HG03066 (cell line): ENCODE data around the gene SEMA3D.
A peak's percentile ranks its signal among the peaks of the same experiment; 100 is the strongest.

Source experiments
- ATAC-seq: cut with Tn5 transposase; IDR thresholded peaks from one replicate; pipeline ENCODE4 v1.9.1; 2021; ENCODE audit warnings: low read depth; ENCODE audit not compliant: unreplicated experiment

The SEMA3D gene

DNA sequence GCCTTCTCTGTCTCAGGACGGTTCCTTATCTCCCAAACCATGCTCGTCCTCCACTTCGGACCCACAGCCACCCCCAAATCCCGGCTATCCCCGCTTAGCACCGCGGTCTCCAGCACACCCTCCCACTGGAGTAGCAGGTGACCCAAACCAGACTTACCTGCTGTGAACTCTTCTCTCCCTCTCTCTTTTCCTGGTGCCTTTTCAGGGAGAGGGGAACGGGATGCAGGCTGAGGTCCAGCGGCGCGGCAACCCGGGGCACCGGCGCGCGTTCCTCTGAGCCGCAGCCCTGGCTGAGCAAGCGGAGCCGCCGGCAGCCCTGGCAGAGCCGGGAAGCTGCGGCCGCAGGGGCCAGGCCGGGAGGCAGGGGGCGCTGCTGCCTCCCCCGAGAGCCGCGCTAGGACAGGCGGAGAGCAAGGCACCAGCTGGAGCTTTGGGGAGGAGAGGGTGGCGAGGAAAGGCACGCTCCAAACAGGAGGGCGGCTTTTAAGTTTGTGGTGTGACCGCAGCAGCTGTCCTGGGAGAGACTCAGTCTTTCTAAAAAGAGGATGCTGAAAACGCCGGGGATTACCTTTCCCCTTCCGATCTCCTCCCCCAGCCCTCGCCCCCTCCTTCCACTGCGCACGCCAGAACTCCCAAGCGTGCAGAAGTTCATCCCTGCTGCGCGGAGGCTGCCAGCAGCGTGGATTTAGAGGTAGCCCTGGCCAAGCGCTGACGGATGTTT, at the start of gene SEMA3D:
Gene SEMA3D (minus strand): TSS at position 536 of the 721 bp plus-strand sequence. CDS start 65,165 bp downstream, outside the sequence.
- peak; percentile 88 for ATAC-seq

DNA sequence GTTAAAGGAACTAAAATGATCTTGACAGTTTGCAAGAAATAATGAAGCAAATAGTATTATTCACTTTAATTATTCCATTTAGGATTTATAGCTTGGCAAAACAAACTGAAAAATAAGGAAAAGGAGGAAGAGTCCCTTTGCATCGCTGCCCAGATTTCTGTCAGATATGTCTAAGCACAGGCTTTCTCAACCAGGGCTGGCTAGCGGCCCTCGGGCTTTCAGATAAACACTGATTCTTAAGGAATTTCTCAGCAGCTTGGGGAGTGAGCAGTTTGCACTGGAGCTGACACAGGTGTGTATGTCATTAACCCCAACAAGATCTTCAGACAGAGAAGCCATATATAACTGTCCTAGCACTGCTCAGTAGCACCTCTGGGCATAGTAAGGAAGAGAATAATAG, 47.9 kb upstream of the SEMA3D start:
- no peak for ATAC-seq

DNA sequence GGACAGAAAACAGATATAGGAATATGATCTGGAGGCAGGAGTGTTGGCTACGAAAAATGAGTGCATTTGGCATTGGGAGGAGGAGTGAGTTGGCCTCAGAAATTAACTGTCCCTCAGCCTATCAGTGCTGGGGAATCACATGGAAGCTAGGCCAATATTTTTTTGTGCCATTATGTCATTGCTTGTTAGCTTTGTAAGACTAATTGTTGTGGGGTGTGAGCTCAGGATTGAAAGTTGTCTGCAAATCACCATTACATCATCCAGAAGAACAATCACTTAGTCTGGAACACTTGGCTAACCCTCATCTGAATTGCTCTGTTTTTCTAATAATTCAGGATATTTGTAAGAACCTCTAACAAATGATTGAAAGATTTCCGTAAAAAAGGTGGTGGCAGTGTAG, 45.2 kb upstream of the SEMA3D start:
- no peak for ATAC-seq

DNA sequence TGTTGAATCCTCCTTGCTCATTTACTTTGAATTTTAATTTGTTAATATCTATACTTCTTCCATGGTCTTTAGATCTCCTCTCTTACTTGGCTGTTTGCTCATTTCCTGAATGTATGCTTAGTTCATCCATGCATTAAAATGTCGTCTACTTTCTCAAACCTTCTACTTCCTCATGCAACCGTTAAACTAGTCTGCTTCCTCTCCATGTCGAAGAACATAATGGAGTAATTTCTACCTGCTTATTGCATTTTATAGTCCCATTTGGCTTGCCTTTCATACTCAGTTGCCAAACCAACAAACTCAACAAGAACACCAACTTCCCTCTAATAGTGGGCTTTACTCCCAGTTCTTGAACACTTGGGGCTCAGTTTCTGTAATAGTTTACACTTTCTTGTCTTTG, 43.8 kb upstream of the SEMA3D start:
- no peak for ATAC-seq

DNA sequence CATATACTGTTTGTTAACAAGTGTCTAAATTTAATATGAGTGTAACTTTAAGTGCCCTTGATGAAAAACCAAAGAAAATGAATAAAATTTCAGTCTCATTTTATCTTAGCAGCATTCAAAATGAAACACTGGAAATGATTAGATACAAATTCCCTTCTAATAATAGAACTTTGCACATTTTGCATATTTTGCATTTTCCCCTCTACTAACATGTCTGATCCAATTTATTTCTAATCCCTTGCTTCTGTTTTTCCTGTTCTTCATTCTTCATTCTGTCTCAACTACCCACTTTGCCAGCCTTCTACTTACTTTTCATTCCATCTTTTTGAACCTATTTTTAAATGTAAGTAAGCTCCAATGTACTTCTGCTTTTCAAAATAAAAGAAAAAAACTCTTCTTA, 42.7 kb upstream of the SEMA3D start:
- ATAC-seq, result no peak

DNA sequence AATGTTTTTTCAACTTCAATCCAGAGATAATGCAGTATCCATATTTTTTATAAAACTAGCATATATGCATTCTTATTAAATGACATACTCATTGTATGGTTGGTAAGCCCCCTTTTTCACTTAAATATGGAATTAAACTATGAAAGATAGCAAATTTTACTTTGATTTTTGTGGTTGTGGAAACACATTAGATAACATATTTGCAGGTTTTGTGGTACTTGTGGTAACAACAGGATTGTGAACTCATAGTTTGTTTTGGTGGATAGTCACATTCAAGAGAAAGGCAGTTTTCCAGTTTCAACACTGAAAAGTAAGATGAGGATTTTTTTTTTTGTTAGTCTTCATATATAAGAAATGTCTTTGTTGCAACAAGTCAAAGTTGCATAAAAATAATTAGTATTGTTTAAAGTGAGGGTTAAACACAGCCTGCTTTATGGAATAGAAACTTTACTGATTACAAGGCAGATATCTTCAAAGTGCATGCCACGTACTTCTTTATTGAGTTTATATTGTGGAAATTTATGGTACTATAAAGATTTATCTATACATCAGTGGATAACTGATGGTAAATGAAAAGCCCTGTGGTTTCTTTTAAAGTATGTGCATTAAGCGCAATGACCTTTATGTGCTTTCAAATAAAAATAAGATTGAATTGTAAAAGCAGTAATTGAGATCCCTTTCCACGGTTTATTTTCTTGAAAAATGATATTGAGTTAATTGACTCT, 39.7 kb upstream of the SEMA3D start:
- ATAC-seq, result no peak

DNA sequence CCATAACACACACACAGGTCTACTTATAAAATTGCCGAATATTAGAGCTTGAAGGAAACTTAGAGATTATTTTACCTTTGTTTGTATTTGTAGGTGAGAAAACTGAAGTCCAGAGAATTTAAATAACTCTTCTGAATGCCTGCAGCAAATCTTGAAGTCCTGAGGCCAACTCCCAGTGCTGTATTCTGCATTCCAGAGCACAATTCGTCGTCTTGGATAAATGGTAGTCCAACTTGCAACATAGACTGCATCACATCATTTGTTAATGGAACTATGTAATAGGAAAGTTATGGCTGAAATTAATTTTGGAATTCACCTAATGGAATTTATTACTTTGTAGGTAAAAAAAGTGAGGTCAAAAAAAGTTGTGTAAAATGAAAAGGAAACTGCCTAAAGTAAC, 37.3 kb upstream of the SEMA3D start:
- no peak for ATAC-seq

DNA sequence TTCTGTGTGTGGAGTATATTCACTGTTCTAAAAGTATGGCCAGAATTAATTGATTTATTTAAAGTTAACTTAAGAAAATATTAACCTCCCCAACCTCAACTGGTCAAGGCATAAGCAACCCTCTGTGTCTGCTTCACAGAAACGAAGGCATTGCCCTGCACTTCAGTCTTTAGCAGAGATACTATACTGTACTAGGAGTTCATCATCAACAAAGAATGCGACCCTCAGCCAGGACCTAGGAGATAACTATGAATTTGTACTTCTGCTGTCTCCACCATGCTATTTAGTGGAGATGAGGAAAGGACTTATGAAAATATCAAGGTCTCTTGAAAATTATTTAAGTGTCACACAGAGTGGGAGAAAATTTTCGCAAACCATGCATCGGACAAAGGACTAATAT, 35.7 kb upstream of the SEMA3D start:
- no peak for ATAC-seq

DNA sequence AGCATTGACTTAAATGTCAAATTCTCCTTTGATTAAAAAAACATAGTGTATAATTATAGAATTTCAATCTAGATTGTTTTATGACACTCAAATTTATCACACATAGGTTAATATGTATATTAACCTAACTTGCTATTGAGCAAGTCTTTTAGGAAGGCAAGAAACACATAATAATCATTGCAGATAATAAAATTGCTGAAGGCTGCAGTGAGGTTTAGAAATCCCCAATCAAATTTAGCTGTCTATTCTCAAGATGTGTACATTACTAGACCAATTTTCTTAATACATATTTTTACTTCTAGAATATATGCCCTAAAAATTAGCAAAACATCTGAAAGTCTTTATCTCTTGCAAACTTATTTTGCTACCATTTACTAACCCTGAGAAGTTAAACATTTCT, 34.9 kb upstream of the SEMA3D start:
- ATAC-seq, result no peak

DNA sequence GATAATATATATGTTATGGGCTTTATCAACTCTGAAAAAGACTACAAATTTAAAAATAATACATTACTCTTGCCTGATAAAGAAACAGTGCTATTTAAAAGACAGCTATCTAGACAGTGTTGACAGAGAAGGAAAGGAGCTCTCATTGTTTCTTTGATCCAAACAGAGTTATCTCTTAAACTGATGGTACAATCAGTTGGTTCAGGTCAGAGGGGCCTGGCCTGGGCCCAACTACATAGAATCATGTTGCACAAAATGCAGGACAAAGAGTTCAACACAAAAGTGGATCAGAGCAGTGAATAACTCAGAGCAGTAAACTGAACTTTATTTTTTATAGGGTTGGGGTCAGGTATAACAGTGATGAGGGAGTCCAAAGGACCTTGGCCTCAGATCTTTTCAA, 33.8 kb upstream of the SEMA3D start:
- no peak for ATAC-seq

DNA sequence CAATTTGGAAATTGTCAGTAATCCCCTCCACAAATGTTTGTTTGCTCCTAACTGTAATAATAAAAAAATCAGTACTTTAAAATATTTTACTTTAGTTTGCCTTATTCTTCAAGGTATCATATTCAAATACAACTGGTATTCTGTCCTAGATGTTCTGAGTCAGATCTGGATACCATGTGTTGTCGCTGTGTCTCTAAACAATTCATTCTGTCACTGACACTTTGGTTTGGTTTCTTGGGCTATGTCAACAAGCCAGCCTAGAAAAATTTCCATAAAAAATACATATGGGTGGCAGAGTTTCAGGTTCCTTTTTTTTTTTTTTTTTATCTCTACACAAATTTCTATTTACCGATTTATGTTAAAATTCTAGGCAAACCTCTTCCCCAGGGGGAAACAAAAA, 33.2 kb upstream of the SEMA3D start:
- ATAC-seq, result no peak

DNA sequence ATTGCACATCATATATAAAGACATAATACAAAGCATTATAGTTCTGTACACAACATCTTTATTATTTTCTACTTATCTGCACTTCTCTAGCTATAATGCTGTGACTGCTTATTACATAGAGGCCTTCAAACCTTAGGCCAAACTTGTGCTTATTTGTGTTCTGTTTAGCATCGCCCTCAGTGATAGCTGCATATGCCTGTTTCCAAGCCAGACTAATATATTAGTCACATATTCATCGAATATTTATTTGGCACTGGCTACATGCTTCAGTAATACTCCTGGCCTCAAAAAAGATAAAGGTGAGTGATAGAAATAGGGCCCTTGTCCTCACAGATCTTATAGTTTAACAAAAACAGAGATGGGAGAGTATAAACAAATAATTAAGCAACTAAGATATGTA, 30.2 kb upstream of the SEMA3D start:
- no peak for ATAC-seq

DNA sequence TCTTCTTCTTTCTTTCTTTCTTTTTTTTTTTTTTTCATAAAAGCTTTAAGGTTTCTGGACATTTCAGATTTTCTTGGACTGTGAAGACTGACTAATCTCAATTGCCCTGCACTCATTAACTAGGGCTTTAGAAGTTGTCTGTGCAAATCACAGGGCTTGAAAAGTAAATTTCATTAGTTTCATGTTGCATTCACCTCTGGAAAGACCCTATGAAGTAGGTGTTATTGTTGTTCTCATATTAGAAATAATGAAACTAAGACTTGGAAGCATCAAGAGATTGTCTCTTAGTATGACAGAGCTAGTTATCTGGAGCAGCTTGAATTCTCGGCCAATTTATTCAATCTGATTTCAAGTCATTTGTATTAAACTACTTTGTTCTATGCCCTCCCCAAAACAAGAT, 28.2 kb upstream of the SEMA3D start:
- ATAC-seq, result no peak

DNA sequence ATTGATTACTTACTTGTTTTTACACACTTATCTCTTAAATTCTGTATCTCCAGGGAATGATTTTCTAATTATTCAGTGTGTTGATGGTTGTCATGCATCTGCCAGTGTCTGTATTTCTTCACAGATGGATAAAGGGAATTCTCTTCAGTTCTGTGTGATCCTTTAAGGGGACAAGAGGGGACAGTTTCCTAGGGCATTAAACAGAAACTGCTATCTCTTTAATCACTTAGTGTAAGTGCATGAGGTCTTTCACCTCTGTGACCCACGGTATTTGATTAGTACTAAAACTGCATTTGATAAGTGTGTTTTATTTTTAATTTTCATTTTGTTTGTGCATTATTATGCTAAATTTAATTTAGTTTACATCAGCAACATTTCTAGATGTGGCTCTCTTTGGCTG, 26.6 kb upstream of the SEMA3D start:
- no peak for ATAC-seq

DNA sequence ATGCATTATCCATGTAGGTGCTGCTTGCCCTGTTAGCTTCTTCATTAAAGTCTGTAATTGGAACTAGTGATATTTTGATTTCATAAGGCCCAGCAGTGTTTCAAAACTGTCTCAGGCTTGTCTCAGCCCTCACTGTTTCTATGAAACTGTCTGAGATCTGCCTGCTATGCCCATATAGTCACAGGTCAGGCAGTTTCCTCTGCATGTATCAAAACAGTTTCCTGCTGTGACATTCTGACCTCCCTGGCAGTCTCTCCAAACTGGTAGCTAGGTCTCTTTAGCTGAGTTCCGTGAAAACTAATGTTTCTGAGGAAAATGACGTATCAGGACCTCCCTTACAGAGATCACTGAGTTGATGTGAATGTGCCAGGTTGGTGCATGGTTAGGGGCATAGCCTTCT, 18.9 kb upstream of the SEMA3D start:
- no peak for ATAC-seq

DNA sequence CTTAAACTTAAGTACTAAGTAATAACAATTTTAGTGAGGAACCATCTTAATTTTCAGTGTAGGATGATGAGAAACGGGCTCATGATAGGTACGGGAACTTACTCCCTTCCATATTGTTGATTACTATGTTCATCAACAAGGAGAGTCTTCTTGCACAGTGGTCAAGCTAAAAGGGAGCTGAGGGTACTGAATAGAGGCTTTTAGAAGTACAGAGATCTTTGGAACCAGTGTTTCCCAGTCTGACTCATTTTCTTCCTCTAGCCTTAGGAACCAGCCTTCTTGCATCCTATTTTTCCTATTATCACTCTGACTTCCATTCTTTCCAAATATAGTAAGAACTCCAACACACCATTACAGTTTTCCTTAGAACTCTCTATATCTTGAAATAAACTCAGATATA, 17.6 kb upstream of the SEMA3D start:
- no peak for ATAC-seq

DNA sequence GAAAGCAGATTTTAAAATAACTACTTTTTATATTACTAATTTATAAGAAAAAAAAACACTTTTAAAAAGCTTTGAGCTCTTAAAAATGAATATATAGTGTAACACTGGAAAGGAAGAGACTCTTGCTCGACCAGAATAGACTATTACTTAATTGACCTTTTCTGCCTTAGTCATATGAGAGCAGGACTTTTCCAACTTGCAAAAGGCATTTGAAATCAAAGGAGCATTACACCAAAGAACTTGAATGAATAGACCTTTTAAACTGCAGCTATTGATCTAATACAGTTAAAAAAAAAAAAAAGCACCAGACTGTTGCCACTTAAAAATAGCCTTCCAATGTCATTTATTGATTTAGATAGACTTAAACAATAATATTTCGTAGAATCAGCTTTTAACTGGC, 17.2 kb upstream of the SEMA3D start:
- ATAC-seq, result no peak

DNA sequence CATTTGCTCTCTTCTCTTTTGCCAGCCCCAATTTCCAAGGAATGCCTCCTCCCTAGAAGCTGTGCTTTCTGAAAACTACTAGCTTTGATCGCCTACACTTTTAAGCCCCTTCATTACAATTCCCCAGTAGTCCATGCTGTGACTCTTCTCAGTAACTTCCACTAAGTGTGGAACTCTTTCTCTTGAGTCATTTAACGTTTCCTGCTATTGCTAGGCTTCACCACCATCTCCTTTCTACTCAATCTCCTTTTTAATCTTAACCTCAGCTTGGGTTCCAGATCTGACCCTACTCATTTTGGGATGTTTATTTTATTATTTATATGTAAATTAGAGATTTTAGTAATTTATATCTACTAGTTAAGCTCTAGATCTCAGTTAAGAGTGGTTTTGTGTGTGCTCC, 14.4 kb upstream of the SEMA3D start:
- no peak for ATAC-seq

DNA sequence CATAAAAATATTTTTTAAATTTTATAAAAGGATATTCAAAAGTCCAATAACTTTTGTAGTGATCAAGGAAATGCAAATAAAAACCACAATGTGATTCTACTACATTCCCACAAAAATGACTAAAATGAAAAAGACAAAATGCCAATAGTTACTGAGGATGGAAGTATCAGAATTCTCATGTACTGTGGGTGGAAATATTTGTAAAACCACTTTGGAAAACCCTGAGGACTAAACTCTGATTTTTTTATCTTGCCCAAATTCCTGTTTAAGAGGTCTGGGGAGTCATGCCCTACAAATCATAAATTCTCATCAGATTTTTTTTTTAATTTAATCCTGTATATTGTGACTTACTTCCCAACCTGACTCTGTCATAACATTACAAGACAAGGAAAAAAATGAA, 9.8 kb upstream of the SEMA3D start:
- no peak for ATAC-seq

DNA sequence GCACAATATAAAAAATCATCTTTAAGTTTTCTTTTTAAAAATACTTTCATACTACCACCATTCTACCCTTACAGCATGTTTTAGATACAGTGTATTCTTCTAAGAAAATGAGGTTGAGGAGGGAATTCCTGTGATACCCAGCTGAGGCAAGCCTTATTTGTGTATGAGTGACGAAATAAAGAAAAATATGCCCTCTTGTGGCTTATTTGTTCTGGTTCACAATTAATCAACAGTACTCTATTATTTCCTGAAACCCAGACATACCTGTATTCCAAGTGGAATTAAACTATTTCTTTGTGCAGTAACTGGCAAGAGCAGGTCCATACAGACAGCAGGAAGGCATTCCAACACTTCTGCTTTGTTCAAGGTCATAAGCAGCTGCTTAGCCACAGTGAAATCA, 4.5 kb upstream of the SEMA3D start:
- no peak for ATAC-seq

DNA sequence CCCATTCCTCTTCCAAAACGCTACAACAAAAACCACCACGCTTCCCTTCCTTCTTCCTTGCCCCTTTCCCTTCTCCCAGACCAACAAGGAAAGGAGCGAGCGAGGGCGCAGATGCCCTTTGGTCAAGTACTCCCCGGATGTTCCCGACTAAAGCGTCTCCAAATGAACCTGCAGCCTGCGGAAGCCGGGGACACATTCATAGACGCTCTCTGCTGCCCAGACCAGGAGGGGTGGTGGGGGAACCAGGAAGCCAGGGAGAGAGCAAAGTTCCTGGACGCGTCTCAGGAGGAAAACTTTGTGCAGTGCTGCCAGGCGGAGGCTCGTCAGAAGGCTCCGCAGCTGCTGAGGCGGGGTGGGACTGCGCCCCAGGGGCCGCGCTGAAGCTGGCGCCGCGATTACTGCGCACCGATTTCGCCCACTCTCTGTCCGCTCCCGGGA, 754 bp downstream of the SEMA3D start:
- ATAC-seq, result peak; percentile 27

DNA sequence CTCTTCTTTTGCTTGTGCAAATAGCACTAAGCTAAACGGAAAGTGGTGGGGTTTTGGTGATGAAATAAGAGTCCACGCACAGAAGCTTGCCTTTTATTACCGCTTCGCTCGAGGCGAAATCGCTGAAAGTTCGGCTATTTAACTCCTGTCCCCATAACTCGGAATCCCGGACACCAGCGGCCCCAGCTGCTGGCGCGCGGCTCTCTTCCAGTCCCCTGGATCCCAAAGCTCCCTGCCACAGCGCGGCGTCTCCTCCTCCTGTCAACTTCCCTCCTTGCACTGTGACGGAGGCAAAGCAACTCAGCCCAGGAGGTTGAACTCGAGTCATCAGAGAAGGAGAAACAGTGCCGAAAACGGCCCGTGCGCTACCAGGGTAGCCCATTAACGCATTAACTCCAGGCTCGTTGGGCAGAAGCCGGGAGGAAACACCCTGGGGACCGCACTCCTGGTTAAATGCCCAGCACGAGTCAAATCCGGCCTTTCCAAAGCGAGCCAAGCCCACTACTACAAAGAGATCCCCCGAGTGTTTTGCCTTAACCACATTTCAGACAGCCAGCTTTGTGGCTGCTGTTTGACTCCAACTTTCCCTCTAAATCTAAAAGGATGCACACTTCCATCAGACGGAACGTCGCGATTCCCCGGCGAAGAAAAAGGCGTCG, 1.3 kb downstream of the SEMA3D start:
- no peak for ATAC-seq
